Common myeloid progenitor, CD34-positive (primary cell): ENCODE measurements around the gene DHX32.

ENCODE experiments used
- CTCF ChIA-PET: fragments of 350-600 bp; sonication (Branson Sonifier 250); formaldehyde crosslinking; loops from one replicate; lab custom pipeline; 2021; ENCODE audit warnings: antibody characterized with exemption; lab: Charles Lee
- POLR2A ChIA-PET: fragments of 350-600 bp; sonication (Branson Sonifier 250); formaldehyde crosslinking; loops from one replicate; lab custom pipeline; 2021; ENCODE audit warnings: antibody characterized with exemption; lab: Charles Lee
- DNase-seq, 3 donors: peaks; one replicate each; pipeline versions ENCODE4 v3.0.0 to v3.0.0-alpha.2; 2013
- H3K27ac ChIP-seq, 2 experiments: 1 replicate in 1 of 2; 2 replicates in 1 of 2; pipeline ENCODE4 v1.7.0; 2013; ENCODE audit warnings: inconsistent platforms in 2 of 2, low read length in 2 of 2, mild to moderate bottlenecking in 2 of 2, low read depth in 1 of 2, moderate library complexity in 1 of 2; ENCODE audit not compliant: severe bottlenecking in 2 of 2, insufficient read depth in 1 of 2, poor library complexity in 1 of 2
- H3K27me3 ChIP-seq, 5 experiments: replicated peaks in 2 of 5; 1 replicate in 3 of 5; 2 replicates in 2 of 5; pipeline versions ENCODE4 v1.6.1 to v1.7.0; 2013; ENCODE audit warnings: low read length in 4 of 5, mild to moderate bottlenecking in 2 of 5, moderate library complexity in 2 of 5, inconsistent platforms in 1 of 5; ENCODE audit not compliant: insufficient read depth in 5 of 5, control insufficient read depth in 4 of 5
- H3K36me3 ChIP-seq, 4 experiments: 1 replicate in 2 of 4; 2 replicates in 2 of 4; pipeline versions ENCODE4 v1.6.1 to v1.7.0; 2013; ENCODE audit warnings: low read length in 3 of 4, control low read depth in 1 of 4, mild to moderate bottlenecking in 1 of 4; ENCODE audit not compliant: control insufficient read depth in 4 of 4, insufficient read depth in 4 of 4
- H3K4me1 ChIP-seq, 4 experiments: 1 replicate in 3 of 4; 2 replicates in 1 of 4; pipeline versions ENCODE4 v1.6.1 to v1.7.1; 2013; ENCODE audit warnings: low read length in 3 of 4, mild to moderate bottlenecking in 3 of 4, control low read depth in 1 of 4, inconsistent platforms in 1 of 4, moderate library complexity in 1 of 4; ENCODE audit not compliant: control insufficient read depth in 4 of 4, insufficient read depth in 4 of 4; ENCODE audit errors: control extremely low read depth in 1 of 4
- H3K4me3 ChIP-seq, 7 experiments: 1 replicate in 4 of 7; 2 replicates in 3 of 7; pipeline versions ENCODE4 v1.5.1 to v1.7.0; 2013; ENCODE audit warnings: mild to moderate bottlenecking in 7 of 7, low read length in 6 of 7, moderate library complexity in 6 of 7, inconsistent platforms in 2 of 7, low read depth in 2 of 7, control low read depth in 1 of 7; ENCODE audit not compliant: insufficient read depth in 4 of 7, control insufficient read depth in 1 of 7; ENCODE audit errors: extremely low read depth in 1 of 7
- H3K9me3 ChIP-seq, 5 experiments: 1 replicate in 4 of 5; 2 replicates in 1 of 5; pipeline versions ENCODE4 v1.6.1 to v1.7.1; 2013; ENCODE audit warnings: low read length in 4 of 5, mild to moderate bottlenecking in 2 of 5, inconsistent platforms in 1 of 5, low read depth in 1 of 5, moderate library complexity in 1 of 5; ENCODE audit not compliant: control insufficient read depth in 4 of 5, insufficient read depth in 2 of 5; ENCODE audit errors: control extremely low read depth in 1 of 5
- WGBS: methylation state at CpG from one replicate; pipeline ENCODE4 v1.1.5; 2013; ENCODE audit not compliant: insufficient coverage; 5-methylcytosine and 5-hydroxymethylcytosine counted together

The DHX32 gene

DNA sequence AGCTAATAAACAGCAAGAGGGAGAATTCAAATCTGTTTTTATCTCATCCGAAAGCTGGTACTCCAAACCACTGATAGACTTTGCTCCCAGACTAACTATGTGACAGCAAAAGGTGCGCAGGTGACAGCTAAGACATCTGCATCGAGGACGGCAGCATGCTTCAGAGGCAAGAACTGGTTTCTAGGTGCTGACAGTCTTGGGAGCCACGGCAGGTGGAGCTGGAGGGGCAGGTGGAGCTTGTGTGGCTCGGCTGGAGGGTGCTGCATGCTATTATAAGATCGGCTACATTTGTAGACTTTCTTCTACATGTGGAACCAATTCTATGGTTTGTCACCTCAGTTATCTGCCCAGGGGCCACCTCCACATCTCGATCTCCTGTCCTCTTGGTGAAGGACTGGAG, 83.7 kb downstream of the DHX32 start:
- DNase-seq: no peak
- Histone ChIP-seq H3K27me3 (no peaks in the 10 kb centered on the region), H3K27ac (no peak overlapping the region), H3K4me3 (no peak overlapping the region), H3K9me3 (no peaks in the 10 kb centered on the region), H3K36me3 (peaks cover 7 to 67% (median 51%) of the 10 kb centered on the region in 4 experiments), H3K4me1 (no peaks in the 10 kb centered on the region)
- ChIA-PET CTCF (no interaction called here), POLR2A (no interaction called here)
- 96% methylated on average over 7 of the region's 8 CpGs for WGBS

DNA sequence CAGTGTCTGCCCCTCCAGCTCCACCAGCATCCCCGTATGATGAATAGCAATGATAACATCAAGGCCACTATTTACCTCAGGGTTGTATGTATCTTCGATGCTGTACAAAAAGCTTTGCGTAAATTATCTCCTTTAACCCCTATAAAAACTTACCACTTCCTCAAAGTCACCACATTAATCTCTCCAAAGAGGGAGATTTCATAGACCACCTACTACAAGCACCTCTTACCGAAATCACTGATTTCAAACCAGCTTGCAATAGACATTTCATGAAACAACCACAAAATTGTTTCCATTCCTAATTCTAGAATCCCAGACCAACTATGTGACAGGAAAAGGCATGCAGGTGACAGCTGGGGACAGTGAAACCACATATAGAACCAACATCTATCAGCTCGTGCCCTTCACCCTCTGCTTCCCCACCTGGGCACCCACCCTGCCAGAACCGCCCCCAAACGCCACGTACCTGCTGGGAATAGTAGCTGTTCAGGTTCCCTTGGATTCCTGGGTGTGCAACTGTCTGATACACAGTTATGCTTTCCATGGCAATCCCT, 85.4 kb downstream of the DHX32 start:
- peaks cover 10 to 77% (median 50%) of the 10 kb centered on the region in 4 experiments for H3K36me3 ChIP-seq
- H3K4me1 ChIP-seq: no peaks in the 10 kb centered on the region
- ChIA-PET POLR2A (no interaction called here), CTCF (interaction anchor here (0.7 kb wide), 1 partner anchor 25 kb away, joined by 3 read pairs; no protein-coding TSS in a partner anchor)
- H3K9me3 ChIP-seq: no peaks in the 10 kb centered on the region
- H3K4me3 ChIP-seq: no peak overlapping the region
- H3K27me3 ChIP-seq: no peaks in the 10 kb centered on the region
- WGBS: 92% methylated on average over 7 of the region's 8 CpGs
- no peak for DNase-seq
- no peak overlapping the region for H3K27ac ChIP-seq

DNA sequence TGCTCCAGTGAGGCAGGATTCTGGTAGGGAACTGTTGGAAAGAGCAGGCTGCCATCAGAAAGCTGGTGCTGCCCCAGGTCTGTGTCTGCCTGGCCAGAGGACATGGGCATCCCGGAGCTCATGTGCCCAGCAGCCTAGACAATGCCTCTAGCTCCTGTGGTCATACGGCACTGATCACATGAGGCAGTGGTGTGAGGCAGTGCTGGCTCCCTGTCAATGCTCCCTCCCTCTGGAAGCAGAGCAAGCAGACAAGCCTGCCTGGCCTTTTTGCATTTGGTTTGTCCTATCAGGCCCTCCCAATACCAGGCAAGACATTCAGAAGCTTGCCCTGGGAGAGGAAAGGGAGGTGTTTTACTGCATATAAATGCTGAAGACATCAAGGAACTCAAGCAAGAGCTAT, 86.0 kb downstream of the DHX32 start:
- CTCF ChIA-PET: interaction anchor here (0.6 to 0.7 kb wide), 2 partner anchors 24 to 78 kb away, joined by 3 read pairs; no protein-coding TSS in a partner anchor

DNA sequence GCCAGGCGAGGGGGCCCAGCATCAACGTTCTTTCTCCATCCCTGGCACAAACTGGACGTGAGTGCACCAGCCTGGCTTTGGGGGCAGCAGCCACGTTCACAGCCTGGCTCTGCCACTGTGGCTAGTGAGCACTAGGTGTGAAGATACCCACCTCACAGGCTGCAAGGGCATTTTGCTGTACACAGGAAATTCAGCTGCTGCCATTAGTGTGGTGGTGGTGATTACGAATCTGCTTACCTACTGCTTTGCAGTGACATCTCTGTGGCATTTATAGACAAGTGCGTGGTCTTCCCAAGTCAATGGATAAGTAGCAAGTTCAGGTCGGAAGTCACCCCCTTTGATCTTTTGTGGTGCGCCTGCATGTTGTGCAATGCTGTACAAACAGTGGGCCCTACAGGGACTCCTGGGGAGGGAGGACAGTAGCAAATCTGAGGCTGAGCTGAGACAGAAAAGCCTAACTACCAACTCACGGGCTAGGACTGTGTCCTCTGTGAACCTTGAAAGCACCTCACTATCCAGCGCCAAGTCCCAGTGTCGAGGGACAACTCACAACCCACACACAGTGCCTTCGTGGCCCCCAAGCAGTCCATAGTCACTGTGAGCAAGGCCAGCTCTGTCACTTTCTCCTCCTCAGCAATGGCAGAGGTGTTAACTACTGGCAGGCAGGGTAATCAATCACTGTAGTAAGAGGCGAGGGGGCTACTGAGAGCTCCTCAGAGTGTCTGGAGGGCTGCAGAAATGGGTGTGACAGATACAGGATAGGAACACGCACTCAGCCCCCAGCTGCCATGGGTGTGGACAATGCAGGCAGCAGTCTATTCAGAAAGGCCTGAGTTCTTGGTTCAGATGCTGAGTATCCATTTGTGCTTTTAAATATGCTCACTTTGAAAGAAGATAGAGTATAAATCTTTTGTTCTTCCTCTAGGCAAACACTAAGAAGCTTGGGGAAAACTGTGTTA, 88.5 kb downstream of the DHX32 start:
- Histone ChIP-seq H3K27ac (no peak overlapping the region), H3K36me3 (peaks cover 10 to 80% (median 42%) of the 10 kb centered on the region in 4 experiments), H3K27me3 (no peaks in the 10 kb centered on the region), H3K4me1 (peaks cover 5 to 12% (median 8%) of the 10 kb centered on the region in 4 experiments), H3K9me3 (no peaks in the 10 kb centered on the region), H3K4me3 (no peak overlapping the region)
- ChIA-PET CTCF (no interaction called here), POLR2A (no interaction called here)
- DNase-seq: no peak
- WGBS: 98% methylated on average over 14 of the region's 14 CpGs

More for the DNA sequence above, 86.0 kb downstream of the DHX32 start:
- Histone ChIP-seq H3K4me1 (no peaks in the 10 kb centered on the region), H3K9me3 (no peaks in the 10 kb centered on the region), H3K36me3 (peaks cover 10 to 75% (median 49%) of the 10 kb centered on the region in 4 experiments), H3K4me3 (no peak overlapping the region), H3K27ac (no peak overlapping the region), H3K27me3 (no peaks in the 10 kb centered on the region)
- DNase-seq: no peak
- POLR2A ChIA-PET: no interaction called here
- 100% methylated on average over 2 of the region's 2 CpGs for WGBS

DNA sequence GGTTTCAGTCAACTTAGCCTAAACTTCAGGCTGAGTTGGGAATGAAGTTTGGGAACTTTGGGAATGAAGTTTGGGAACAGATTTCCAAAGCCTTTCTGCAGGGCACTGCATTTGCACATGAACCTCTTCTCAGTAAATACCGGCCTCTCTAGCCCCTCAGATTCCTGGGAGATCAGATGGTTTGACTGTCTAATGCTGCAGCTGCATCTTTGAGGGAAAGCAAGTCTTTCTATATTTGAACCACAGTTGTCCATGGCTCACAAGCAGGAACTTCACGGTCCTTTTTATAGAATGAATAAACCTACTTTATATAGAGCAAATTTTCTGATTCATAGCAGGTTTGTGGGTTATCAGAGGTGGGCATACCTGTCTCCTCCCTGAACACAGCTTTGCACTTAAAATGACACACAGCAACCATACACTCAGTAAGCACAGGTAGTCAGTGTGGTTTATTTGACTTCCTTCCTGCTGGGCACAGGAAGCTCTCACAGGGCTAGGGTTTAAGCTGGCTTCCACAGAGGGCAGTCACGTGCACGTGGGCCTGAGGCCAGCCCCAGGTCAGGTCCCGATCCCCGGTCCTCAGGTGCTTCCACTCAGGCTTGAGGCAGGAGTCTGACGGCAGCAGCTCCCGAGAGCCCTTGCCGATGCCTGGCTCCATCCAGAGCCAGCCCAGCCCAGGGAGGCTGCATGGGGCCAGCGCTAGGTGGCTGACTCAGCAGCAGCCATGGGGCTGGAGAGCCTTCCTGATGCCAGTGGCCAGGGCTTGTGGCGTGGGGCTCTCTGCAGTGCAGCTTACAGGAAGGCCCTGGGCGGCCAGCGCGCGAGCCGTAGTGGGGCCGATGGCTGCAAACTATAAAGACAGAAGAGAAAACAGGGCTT, 92.7 kb downstream of the DHX32 start:
- DNase-seq: no peak
- H3K27ac ChIP-seq: no peak overlapping the region
- no peak overlapping the region for H3K4me3 ChIP-seq
- ChIA-PET POLR2A (no interaction called here), CTCF (interaction anchor here (1.7 kb wide), 1 partner anchor 14 kb away, joined by 3 read pairs; no protein-coding TSS in a partner anchor)
- no peaks in the 10 kb centered on the region for H3K27me3 ChIP-seq
- peaks cover 5 to 42% (median 15%) of the 10 kb centered on the region in 4 experiments for H3K36me3 ChIP-seq
- no peaks in the 10 kb centered on the region for H3K9me3 ChIP-seq
- H3K4me1 ChIP-seq: peaks cover 5 to 15% (median 11%) of the 10 kb centered on the region in 4 experiments
- WGBS: 73% methylated on average over 16 of the region's 17 CpGs
